GM19023 (cell line): ENCODE data around the gene CHST12.

ENCODE experiments used
- ATAC-seq: cut with Tn5 transposase; IDR thresholded peaks from one replicate; pipeline ENCODE4 v1.9.1; 2021; ENCODE audit warnings: mild to moderate bottlenecking, moderate library complexity; ENCODE audit not compliant: unreplicated experiment

CHST12 gene

DNA sequence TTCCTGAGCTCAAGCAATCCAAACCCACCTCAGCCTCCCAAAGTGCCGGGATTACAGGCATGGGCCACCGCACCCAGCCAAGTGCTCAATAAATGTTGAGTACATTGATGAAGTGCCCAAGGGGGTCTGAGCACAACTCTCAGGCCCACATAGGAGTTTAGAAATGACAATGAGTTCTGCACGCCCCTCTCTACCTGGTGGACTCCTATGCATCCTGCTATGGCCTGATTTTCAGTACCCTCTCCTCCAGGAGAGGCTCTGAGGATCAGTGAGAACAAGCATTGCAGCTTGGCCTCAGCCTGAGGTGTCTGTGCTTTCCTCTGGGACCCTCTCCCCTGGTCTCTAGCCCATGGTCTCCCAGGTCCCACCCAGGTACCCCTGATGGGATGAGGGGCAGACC, 93.7 kb downstream of the CHST12 start:
- no peak for ATAC-seq

DNA sequence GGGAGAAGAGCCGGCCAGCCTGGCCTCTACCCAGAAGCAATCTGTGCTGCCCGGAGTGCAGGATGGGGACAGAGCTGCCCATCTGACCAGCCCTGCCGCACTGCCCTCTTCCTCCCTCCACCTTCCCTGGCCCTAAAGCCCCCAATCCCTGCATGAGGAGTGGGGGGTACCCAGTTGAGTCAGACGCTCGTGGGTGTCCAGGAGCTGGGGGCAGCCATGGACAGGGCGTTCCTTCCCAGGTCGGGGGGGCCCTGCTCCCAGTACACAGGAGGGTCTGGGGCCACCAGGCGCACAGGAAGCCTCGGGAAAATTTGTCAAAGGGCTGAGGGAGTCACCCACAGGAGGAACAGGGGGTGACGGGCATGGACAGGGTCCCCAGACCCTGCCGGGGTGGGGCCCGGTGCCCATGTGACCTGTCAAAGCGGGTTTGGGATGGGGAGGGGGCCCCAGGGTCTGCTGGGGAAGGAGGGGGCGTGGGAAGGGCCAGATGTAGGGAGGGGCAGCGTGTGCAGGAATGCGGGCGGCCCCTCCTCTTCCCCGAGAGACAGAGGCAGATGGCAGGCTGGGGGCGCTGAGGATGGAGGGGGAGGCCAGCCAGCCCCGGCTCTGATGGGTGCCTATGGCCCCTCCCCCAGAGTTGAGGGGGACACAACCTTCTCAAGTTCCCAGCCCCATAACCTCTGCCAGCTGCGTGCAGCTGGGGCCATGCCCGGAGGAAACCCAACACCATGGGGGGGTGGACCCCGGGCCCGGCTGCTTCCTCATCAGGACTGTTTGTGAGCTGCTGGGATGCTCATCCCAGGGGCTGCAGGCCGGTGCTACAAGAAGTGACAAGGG, 94.3 kb downstream of the CHST12 start:
- ATAC-seq, result no peak
